HEK293 (cell line): Measurements from ENCODE around the gene MOK.
A peak's percentile ranks its signal among the peaks of the same experiment; 100 is the strongest.

Experiments
- CTCF ChIA-PET: fragments of 350-600 bp; formaldehyde crosslinking; extraction: SDS; loops from one replicate; lab custom pipeline; 2021; ENCODE audit warnings: antibody characterized with exemption; lab: Yijun Ruan, JAX
- POLR2A ChIA-PET: fragments of 300-600 bp; formaldehyde crosslinking; extraction: SDS; loops from one replicate; lab custom pipeline; 2020; ENCODE audit warnings: antibody characterized with exemption, inconsistent platforms; lab: Yijun Ruan, JAX
- H3K27ac ChIP-seq: fragments of 200-500 bp; sonication (Bioruptor generic); 2 replicates; pipeline ENCODE4 v1.5.1; 2014; ENCODE audit warnings: low read depth, low read length, control low read depth, inconsistent platforms; ENCODE audit errors: extremely low read depth
- H3K36me3 ChIP-seq, 2 experiments: fragments of 200-500 bp in 1 of 2; sonication (Bioruptor generic) in 1 of 2; 1 replicate in 1 of 2; 2 replicates in 1 of 2; pipeline ENCODE4 v1.5.1; 2014 to 2017; ENCODE audit warnings: inconsistent platforms in 2 of 2, low read length in 2 of 2; ENCODE audit not compliant: control insufficient read depth in 2 of 2, insufficient read depth in 1 of 2
- H3K4me1 ChIP-seq: fragments of 200-500 bp; sonication (Bioruptor generic); 2 replicates; pipeline ENCODE4 v1.5.1; 2014; ENCODE audit warnings: mild to moderate bottlenecking, low read length, inconsistent platforms; ENCODE audit not compliant: control insufficient read depth, insufficient read depth
- H3K4me3 ChIP-seq: 2 replicates; pipeline ENCODE4 v1.5.1; 2011; ENCODE audit warnings: low read depth, mild to moderate bottlenecking, control low read depth, low read length, moderate library complexity
- H3K9me3 ChIP-seq: fragments of 200-500 bp; sonication (Bioruptor generic); 2 replicates; pipeline ENCODE4 v1.5.1; 2014; ENCODE audit warnings: low read depth, low read length, inconsistent platforms; ENCODE audit not compliant: control insufficient read depth, insufficient read depth
- AEBP2 ChIP-seq: fragments of 450-650 bp; formaldehyde crosslinking; IDR thresholded peaks from 2 replicates; pipeline ENCODE4 v1.5.1; 2016; ENCODE audit warnings: missing biosample characterization, missing genetic modification characterization, borderline replicate concordance
- CTCF ChIP-seq: fragments of 450-650 bp; formaldehyde crosslinking; IDR thresholded peaks from 2 replicates; pipeline ENCODE4 v1.5.1; 2016; ENCODE audit warnings: missing biosample characterization, missing genetic modification characterization
- EGR2 ChIP-seq: fragments of 450-650 bp; formaldehyde crosslinking; IDR thresholded peaks from 2 replicates; pipeline ENCODE4 v1.5.1; 2016; ENCODE audit warnings: low read depth, missing biosample characterization, missing genetic modification characterization
- KLF8 ChIP-seq: fragments of 450-650 bp; formaldehyde crosslinking; IDR thresholded peaks from 2 replicates; pipeline ENCODE4 v1.5.1; 2016; ENCODE audit warnings: missing biosample characterization, missing genetic modification characterization
- MEIS1 ChIP-seq: sonication (generic); formaldehyde crosslinking; IDR thresholded peaks from 2 replicates; pipeline ENCODE4 v1.8.1; 2022; ENCODE audit warnings: missing genetic modification reagents, mild to moderate bottlenecking, borderline replicate concordance
- PRDM10 ChIP-seq: fragments of 450-650 bp; formaldehyde crosslinking; IDR thresholded peaks from 2 replicates; pipeline ENCODE4 v1.5.1; 2016; ENCODE audit warnings: missing biosample characterization, missing genetic modification characterization
- PRDM4 ChIP-seq: fragments of 450-650 bp; formaldehyde crosslinking; IDR thresholded peaks from 2 replicates; pipeline ENCODE4 v1.5.1; 2017; ENCODE audit warnings: missing biosample characterization, missing genetic modification characterization
- ZBTB17 ChIP-seq: fragments of 450-650 bp; formaldehyde crosslinking; IDR thresholded peaks from 2 replicates; pipeline ENCODE4 v1.5.1; 2016; ENCODE audit warnings: missing biosample characterization, missing genetic modification characterization
- ZFHX2 ChIP-seq: fragments of 450-650 bp; formaldehyde crosslinking; conservative IDR thresholded peaks from 2 replicates; pipeline ENCODE4 v1.5.1; 2016; ENCODE audit warnings: missing biosample characterization, missing genetic modification characterization
- ZNF2 ChIP-seq: fragments of 450-650 bp; formaldehyde crosslinking; IDR thresholded peaks from 2 replicates; pipeline ENCODE4 v1.5.1; 2016; ENCODE audit warnings: missing biosample characterization, missing genetic modification characterization
- ZNF518A ChIP-seq: fragments of 450-650 bp; formaldehyde crosslinking; conservative IDR thresholded peaks from 2 replicates; pipeline ENCODE4 v1.5.1; 2016; ENCODE audit warnings: low read depth, missing biosample characterization, missing genetic modification characterization
- ZNF654 ChIP-seq: fragments of 450-650 bp; formaldehyde crosslinking; IDR thresholded peaks from 2 replicates; pipeline ENCODE4 v1.5.1; 2016; ENCODE audit warnings: low read depth, missing biosample characterization, missing genetic modification characterization
- ZSCAN30 ChIP-seq: fragments of 450-650 bp; IDR thresholded peaks from 2 replicates; pipeline ENCODE4 v1.5.1; 2018; ENCODE audit warnings: missing biosample characterization, mild to moderate bottlenecking, missing genetic modification characterization, moderate library complexity
- ZXDB ChIP-seq: fragments of 450-650 bp; formaldehyde crosslinking; IDR thresholded peaks from 2 replicates; pipeline ENCODE4 v1.5.1; 2016; ENCODE audit warnings: missing biosample characterization, missing genetic modification characterization

MOK gene

GRCh38 chr14:102235275-102235897, 69.6 kb downstream of the MOK start:
- Histone ChIP-seq H3K9me3 (no peaks in the 10 kb centered on the region), H3K27ac (no peak overlapping the region), H3K36me3 (peaks cover 0 to 18% of the 10 kb centered on the region in 2 experiments; a peak in 1 of 3 replicates)
- POLR2A ChIA-PET, result no interaction called here
- TF ChIP-seq PRDM4 (tag by site-specific recombination) (no peak), ZXDB (tag by site-specific recombination) (peak; percentile 65), CTCF (tag by site-specific recombination) (peak; percentile 47; the same call in 1 of the 2 replicates), MEIS1 (CRISPR knock-in tag) (no peak), ZBTB17 (tag by site-specific recombination) (peak; percentile 48; the same call in 1 of the 2 replicates), KLF8 (tag by site-specific recombination) (0 out of 2 replicates have a peak, but pooled peaks have one; percentile 14), ZNF654 (tag by site-specific recombination) (peak; percentile 92), PRDM10 (tag by site-specific recombination) (no peak), ZFHX2 (tag by site-specific recombination) (peak; percentile 60), AEBP2 (tag by site-specific recombination) (no peak), EGR2 (tag by site-specific recombination) (0 out of 2 replicates have a peak, but pooled peaks have one; percentile 17), ZNF518A (tag by site-specific recombination) (0 out of 2 replicates have a peak, but pooled peaks have one; percentile 36), ZNF2 (tag by site-specific recombination) (0 out of 2 replicates have a peak, but pooled peaks have one; percentile 60), ZSCAN30 (tag by site-specific recombination) (peak; percentile 65; the same call in 1 of the 2 replicates)
- TF ChIP-seq, all 188 proteins: peak for 10
- no peaks in the 10 kb centered on the region for H3K4me1 ChIP-seq
- CTCF ChIA-PET, result interaction anchor here (0.7 to 2.6 kb wide), 3 partner anchors 11 to 79 kb away, joined by 4 to 18 read pairs (median 10); no protein-coding TSS in a partner anchor
- no peak overlapping the region for H3K4me3 ChIP-seq
